ENCODE measurements around the gene DENND10.
A peak's percentile ranks its signal among the peaks of the same experiment; 100 is the strongest.

DENND10 gene, protein sequence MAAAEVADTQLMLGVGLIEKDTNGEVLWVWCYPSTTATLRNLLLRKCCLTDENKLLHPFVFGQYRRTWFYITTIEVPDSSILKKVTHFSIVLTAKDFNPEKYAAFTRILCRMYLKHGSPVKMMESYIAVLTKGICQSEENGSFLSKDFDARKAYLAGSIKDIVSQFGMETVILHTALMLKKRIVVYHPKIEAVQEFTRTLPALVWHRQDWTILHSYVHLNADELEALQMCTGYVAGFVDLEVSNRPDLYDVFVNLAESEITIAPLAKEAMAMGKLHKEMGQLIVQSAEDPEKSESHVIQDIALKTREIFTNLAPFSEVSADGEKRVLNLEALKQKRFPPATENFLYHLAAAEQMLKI

DNA sequence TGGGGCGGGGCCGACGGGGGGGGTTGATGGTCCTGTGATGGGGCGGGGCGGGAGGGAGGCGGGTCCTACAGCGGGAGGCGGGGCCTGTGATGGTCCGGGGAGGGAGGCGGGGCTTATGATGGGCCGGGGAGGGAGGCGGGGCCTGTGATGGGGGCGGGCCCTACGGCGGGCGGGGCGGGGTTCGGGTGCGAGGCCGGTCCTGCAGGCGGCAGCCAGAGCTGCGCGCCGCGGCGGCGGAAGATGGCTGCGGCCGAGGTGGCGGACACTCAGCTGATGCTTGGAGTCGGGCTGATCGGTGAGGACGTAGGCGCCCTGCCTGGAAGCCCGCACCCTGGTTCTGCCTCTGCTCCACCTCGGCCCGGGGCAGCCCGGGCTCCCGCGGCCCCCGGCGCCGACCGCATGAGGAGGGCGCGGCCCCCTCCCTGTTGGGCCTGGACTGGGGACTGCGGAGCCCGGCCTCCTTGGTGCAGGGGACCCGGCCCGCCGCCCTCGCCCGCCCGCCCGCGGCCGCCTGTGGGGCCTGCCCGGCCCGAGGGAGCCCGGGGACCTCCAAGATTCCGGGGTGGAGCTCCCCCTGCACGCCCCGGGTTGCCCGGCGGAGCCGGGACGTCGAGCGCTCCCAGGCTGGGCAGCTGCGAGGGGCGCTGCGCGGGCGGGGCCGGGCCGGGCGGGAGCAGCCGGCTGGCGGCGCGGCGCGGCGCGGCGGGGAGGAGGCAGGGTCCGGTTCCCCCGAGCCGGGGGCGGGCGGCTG, at the start of gene DENND10:
TSS of gene DENND10 (plus strand) at position 211 of the 751 bp plus-strand sequence. CDS start at position 241, 30 bp downstream.
- H3K4me3 Mint-ChIP-seq, result peak within 1 kb of the TSS; percentile 75
- no peak within 1 kb of the TSS for H3K27ac Mint-ChIP-seq

DNA sequence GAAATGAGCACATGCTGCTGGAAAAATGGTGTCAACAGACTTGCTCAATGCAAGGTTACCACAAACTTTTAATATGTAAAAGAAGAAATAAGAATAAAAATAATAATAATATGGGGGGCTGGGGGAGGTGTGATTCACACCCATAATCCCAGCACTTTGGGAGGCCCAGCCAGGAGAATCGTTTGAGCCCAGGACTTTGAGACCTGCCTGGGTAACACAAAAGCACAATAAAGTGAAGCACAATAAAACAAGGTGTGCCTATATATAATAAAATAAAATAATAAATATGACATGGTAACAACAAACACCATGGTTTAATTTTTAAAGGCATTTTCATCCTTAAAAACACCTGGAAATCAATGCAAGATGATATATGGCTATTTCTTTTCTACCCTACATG, 48.4 kb upstream of the DENND10 start:
- Mint-ChIP-seq H3K9me3 (no peaks in the 10 kb centered on the region), H3K36me3 (ENCODE audit: low read depth) (peaks cover 95% of the 10 kb centered on the region), H3K27me3 (no peaks in the 10 kb centered on the region), H3K4me3 (no peak overlapping the region), H3K4me1 (ENCODE audit: low read depth) (no peaks in the 10 kb centered on the region), H3K27ac (no peak overlapping the region)

More for the DNA sequence above, at the start of gene DENND10:
- Mint-ChIP-seq H3K4me1 (ENCODE audit: low read depth) (peaks cover 13% of the 10 kb centered on the region), H3K36me3 (ENCODE audit: low read depth) (peaks cover 5% of the 10 kb centered on the region), H3K27me3 (no peaks in the 10 kb centered on the region), H3K9me3 (no peaks in the 10 kb centered on the region)

DNA sequence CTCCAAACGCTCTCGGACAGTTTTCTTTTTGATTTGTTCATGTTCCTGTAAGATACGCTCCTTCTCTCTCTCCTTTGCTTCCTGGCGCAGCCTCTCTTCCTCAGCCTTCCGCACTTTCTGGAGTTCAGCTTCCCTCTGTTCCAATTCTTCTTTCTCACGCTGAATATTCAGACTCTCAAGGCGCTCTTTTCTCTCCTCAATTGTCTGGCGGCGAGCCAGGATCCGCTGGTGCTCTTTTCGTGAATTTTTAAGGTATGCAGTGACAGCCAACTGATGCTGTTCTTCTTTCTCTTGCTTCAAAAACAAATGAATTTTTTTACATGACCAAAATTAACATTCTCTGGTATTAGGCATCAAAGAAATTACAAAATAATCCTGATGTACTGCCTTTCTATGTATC, 45.9 kb upstream of the DENND10 start:
- no peak overlapping the region for H3K4me3 Mint-ChIP-seq
- no peaks in the 10 kb centered on the region for H3K9me3 Mint-ChIP-seq
- H3K36me3 Mint-ChIP-seq (ENCODE audit: low read depth), result peaks cover 93% of the 10 kb centered on the region

DNA sequence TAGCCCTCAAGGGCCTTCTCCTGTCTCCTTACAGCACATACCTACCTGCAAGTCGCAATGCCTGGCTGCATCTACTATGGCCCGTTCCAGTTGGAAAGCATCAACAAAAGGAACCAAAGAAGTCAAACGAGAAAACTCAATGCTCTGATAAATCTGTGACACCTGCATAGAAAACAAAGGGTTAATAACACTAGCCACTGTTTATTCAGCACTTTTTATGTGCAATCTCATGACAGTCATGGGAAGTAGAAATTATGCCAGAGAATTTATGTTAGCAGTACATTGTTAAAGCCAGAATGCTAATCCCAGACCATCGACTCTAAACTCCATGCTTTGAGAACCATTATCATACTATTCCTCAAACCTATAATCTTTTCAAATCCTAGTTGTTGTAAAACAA, 44.4 kb upstream of the DENND10 start:
- peaks cover 96% of the 10 kb centered on the region for H3K36me3 Mint-ChIP-seq (ENCODE audit: low read depth)
- H3K4me3 Mint-ChIP-seq, result no peak overlapping the region
- H3K27ac Mint-ChIP-seq, result no peak overlapping the region
- no peaks in the 10 kb centered on the region for H3K27me3 Mint-ChIP-seq
- peaks cover 16% of the 10 kb centered on the region for H3K4me1 Mint-ChIP-seq (ENCODE audit: low read depth)
- no peaks in the 10 kb centered on the region for H3K9me3 Mint-ChIP-seq

More for the DNA sequence above, 45.9 kb upstream of the DENND10 start:
- Mint-ChIP-seq H3K4me1 (ENCODE audit: low read depth) (peaks cover 11% of the 10 kb centered on the region), H3K27ac (no peak overlapping the region), H3K27me3 (no peaks in the 10 kb centered on the region)

DNA sequence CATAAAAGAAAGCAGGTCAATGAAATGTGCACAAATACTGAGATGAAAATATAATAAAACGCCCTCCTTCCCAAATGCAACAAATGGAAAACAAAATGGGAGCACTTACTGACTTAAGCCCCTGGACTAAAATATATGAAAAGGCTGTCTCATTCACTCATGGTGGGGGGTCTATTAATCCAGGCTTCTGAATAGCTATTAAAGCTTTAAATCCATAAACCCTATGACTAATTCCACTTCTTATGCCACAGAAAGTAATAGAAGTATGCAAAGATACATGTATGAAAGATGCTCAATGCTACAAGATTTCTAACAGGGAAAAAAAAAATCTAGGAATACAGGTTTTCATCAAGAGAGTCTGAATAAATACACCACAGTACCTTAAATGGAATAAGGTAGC, 43.8 kb upstream of the DENND10 start:
- H3K4me1 Mint-ChIP-seq (ENCODE audit: low read depth), result peaks cover 16% of the 10 kb centered on the region
- H3K27me3 Mint-ChIP-seq, result no peaks in the 10 kb centered on the region
- no peaks in the 10 kb centered on the region for H3K9me3 Mint-ChIP-seq
- H3K36me3 Mint-ChIP-seq (ENCODE audit: low read depth), result peaks cover 96% of the 10 kb centered on the region
- H3K4me3 Mint-ChIP-seq, result no peak overlapping the region
- no peak overlapping the region for H3K27ac Mint-ChIP-seq

DNA sequence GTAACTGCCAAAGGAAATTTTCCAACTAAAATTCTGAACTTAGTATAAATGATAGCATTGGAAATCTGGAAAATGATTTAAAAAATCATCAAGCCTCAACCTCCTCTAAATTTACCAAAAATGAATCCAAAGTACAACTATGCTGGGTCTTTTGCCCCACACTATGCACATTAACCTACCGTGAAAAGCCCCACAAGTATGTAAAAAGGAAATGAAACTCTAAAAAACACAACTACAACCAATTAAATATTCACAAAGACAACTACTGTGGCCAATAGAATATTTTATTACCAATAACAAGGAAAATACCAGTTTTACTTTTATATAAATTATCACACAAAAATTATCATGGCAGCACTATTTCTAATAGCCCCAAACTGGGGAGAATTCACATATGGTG, 42.6 kb upstream of the DENND10 start:
- Mint-ChIP-seq H3K27me3 (no peaks in the 10 kb centered on the region), H3K4me1 (ENCODE audit: low read depth) (peaks cover 16% of the 10 kb centered on the region), H3K27ac (peak overlapping the region; percentile 39), H3K9me3 (no peaks in the 10 kb centered on the region), H3K36me3 (ENCODE audit: low read depth) (peaks cover 96% of the 10 kb centered on the region), H3K4me3 (no peak overlapping the region)

DNA sequence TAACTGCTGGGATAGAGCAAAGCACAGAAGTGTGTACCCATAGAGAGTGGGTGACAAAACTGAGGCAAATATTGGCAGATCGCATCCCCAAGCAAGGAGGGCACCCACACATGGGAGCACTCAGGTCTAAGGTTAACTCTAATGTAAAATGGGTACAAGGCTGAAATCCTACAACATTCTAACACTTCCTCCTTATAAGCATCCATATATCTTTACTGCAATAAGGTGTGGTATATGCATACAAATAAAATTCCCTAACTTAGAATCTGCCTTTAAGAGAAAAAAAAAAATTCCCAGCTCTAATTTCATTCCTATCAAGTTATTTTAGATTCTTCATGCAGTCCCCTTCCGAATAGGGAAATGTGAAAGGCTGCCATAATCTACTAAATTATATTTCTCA, 42.0 kb upstream of the DENND10 start:
- peaks cover 16% of the 10 kb centered on the region for H3K4me1 Mint-ChIP-seq (ENCODE audit: low read depth)
- no peaks in the 10 kb centered on the region for H3K27me3 Mint-ChIP-seq
- no peaks in the 10 kb centered on the region for H3K9me3 Mint-ChIP-seq
- H3K36me3 Mint-ChIP-seq (ENCODE audit: low read depth), result peaks cover 96% of the 10 kb centered on the region
- no peak overlapping the region for H3K27ac Mint-ChIP-seq
- no peak overlapping the region for H3K4me3 Mint-ChIP-seq

DNA sequence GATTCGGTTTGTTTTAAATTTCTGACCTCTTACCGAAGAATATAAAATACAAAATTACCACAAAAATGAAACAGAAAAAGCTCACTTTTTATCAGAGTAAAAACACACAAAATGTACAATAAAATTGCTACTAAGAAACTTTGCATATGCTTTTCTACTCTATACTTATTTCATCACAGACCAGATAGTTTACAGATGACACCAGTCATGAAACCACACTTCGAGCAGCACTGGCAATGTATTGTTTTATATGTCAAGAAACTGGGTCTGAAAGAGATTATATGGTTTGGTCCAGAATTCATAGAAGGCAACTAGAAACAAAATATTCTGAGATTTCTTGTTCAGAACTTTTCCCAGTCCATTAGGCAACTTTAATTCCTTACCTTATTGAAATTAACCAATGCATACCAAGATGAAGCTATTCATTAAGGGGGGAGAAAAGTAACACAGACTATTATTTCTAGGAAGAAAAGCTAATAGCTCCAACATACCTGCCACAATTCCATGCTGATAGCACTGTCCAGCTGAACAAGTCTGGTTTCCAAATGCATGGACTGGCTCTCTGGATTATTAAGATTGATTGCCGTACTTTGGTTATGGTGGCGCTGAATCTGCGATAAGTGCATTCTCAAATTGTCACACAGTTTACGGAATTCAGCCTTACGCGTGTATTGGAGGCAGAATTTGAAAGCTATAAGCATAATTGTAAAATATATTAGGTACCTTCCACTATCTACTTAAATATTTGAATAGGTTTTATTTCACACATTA, 33.3 kb upstream of the DENND10 start:
- H3K4me3 Mint-ChIP-seq, result no peak overlapping the region
- no peaks in the 10 kb centered on the region for H3K27me3 Mint-ChIP-seq
- H3K27ac Mint-ChIP-seq, result no peak overlapping the region
- H3K4me1 Mint-ChIP-seq (ENCODE audit: low read depth), result peaks cover 29% of the 10 kb centered on the region
- H3K9me3 Mint-ChIP-seq, result no peaks in the 10 kb centered on the region
- H3K36me3 Mint-ChIP-seq (ENCODE audit: low read depth), result peaks cover 83% of the 10 kb centered on the region

DNA sequence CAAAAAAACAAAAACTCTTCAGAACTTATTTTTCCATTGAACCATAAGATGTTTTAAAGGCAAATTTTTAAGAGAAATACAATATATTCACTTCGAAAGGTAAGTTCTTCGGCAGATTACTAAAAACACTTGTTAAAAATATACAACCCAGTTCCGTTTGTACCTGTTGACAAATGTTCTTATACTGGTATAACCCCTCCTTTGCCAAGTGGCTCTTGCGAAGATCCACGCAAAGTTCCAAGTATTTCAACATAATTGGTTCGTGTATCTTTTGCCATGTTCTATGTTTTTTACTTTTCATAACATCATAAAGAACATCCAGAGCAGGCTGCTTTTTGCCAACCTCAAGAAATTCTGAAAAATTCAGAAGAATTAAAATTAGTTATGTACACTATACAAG, 30.3 kb upstream of the DENND10 start:
- Mint-ChIP-seq H3K4me3 (peak overlapping the region; percentile 1), H3K9me3 (no peaks in the 10 kb centered on the region), H3K4me1 (ENCODE audit: low read depth) (peaks cover 50% of the 10 kb centered on the region), H3K27ac (no peak overlapping the region), H3K36me3 (ENCODE audit: low read depth) (peaks cover 80% of the 10 kb centered on the region), H3K27me3 (no peaks in the 10 kb centered on the region)

DNA sequence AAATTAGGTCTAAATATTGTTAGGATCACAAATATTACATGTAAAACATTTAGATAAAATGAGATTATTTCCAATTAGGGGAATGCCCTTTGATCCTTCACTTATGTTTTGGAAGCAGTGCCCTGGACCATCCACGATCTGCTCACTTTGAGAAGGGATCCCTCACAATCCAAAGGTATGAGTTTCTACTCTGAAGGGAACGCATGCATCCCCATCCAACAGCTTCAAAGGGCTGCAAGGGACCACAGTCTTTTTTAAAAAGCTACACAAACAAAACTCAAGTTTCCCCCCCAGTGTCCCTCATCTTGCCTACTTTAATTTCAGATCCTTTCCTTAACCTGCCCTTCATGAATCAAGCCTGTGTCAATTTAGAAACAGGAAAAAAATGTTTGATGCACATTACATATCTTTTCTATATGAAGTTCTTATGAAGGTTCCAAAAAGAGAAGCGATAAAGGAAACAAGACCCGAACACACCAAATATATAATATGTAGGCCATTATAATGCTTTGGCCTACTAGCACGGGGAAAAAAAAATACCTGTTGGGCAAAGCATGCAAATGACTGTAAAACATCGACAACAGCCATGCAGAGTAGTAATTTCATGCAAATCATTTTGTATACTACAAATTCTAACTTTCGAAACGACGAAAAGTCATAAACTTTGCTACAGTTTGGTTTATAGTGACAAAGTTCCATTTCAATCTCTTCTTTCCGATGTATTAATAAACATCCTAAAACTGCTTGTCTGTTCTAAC, 25.3 kb upstream of the DENND10 start:
- Mint-ChIP-seq H3K4me3 (peak overlapping the region; percentile 96), H3K27me3 (no peaks in the 10 kb centered on the region), H3K27ac (peak overlapping the region; percentile 98), H3K36me3 (ENCODE audit: low read depth) (peaks cover 60% of the 10 kb centered on the region), H3K4me1 (ENCODE audit: low read depth) (peaks cover 57% of the 10 kb centered on the region), H3K9me3 (no peaks in the 10 kb centered on the region)

DNA sequence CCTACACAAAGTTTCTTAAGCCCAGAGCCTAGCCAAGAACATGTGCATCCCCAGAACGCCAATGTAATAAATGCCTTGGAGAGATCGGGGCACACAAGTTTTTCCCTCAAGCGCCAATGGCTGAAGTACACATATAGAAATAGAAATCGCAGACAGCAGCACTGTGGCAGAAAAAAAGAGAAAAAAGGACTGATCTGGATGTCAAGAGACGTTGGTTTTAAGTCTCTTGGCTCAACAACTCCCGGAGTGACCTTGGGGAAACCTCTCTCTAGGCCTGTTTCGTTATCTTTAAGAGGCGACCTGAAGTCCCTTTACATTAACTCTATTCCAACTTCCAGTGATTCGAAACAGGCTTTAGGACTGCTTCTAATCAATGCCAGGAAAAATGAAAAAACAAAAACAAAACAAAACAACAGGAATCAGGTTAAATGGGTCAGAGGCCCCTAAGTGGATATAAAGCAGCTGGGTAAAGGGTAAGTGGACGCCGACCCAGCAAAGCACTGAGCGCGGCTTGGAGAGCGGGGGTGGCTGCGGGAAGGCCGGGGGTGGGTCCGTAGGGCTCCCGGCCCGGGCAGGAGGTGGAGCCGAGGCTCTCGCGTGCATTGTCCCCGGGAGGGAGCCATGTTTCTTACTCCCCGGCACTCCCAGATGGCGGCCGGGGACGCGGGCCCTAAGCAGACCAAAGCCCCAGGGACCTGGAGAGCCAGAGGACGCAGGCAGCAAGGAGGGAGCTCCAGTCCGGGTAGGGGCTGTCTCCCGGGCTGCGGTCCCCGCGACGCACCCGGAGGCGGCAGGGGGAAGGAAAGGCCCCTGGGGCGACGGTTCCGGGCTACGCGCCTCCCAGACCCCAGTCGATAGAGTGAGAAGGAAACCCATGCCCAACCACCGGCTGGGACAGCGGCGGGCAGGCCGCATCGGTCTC, 24.1 kb upstream of the DENND10 start:
- H3K4me3 Mint-ChIP-seq, result peak overlapping the region; percentile 96
- no peaks in the 10 kb centered on the region for H3K27me3 Mint-ChIP-seq
- peaks cover 56% of the 10 kb centered on the region for H3K4me1 Mint-ChIP-seq (ENCODE audit: low read depth)
- H3K36me3 Mint-ChIP-seq (ENCODE audit: low read depth), result peaks cover 55% of the 10 kb centered on the region
- no peaks in the 10 kb centered on the region for H3K9me3 Mint-ChIP-seq
- H3K27ac Mint-ChIP-seq, result peak overlapping the region; percentile 98

DNA sequence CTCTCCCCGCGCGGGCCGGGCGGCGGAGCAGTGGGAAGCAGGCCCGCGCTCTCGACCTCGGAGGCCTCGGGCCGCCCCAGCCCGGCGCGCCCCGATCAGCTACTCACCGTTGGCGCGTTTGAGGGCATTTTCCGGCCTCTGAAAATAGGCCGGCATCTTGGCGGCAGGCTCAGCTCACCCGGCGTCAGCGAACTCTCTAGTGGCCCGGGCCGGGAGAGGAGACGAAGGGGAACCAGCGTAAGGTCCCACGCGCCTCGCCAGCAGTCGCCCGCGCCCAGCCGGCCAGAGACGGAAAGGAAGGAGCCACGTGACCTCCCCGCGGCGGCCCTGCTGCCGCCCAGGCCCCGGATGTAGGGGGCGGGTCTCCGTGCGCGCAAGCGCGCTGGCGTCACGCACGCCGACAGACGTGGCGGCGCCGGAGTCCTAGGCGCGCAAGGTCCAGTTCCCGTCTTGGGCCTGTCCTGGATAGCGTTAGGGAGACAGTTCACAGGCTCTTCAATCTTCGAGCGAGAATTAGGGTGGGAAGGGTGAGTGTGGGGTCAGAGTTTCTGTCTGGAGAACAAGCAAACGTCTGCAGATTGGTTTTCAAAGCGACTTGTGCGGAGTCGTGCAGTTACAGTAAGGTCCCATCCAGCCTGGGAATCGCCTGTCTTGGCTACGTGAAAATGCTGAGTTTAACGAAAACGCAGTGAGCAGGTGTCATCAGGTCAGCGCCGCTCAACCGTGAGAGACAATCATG, 23.2 kb upstream of the DENND10 start, which contains the start of gene EIF3A:
TSS of gene EIF3A (minus strand) at position 297 of the 739 bp plus-strand sequence. CDS start at position 156, 141 bp downstream.
- Mint-ChIP-seq H3K36me3 (ENCODE audit: low read depth) (peaks cover 49% of the 10 kb centered on the region), H3K4me1 (ENCODE audit: low read depth) (peaks cover 50% of the 10 kb centered on the region), H3K4me3 (peak within 1 kb of the TSS; percentile 96), H3K27me3 (no peaks in the 10 kb centered on the region), H3K9me3 (no peaks in the 10 kb centered on the region), H3K27ac (peak within 1 kb of the TSS; percentile 98)

DNA sequence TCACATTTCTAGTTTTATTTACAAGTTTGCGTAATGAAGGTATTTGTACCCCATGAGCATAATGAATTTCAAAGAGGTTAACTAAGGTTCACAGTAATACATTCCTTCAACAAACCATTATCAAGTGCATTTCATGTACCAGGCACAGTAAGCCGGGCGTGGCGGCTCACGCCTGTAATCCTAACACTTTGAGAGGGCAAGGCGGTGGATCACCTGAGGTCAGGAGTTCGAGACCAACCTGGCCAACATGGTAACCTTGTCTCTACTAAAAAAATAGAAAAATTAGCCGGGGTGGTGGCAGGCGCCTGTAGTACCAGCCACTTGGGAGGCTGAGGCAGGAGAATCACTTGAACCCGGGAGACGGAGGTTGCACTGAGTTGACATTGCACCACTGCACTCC, 19.0 kb upstream of the DENND10 start:
- Mint-ChIP-seq H3K27me3 (no peaks in the 10 kb centered on the region), H3K36me3 (ENCODE audit: low read depth) (peaks cover 11% of the 10 kb centered on the region), H3K9me3 (no peaks in the 10 kb centered on the region), H3K4me1 (ENCODE audit: low read depth) (peaks cover 31% of the 10 kb centered on the region), H3K4me3 (no peak overlapping the region), H3K27ac (no peak overlapping the region)
